HepG2 (cell line): ENCODE data around the gene AXDND1. TPM values are rescaled to one million over a fixed set of nuclear protein-coding genes. Genes with fewer than 3 reads are reported as not detected.

ENCODE experiments used
- ATAC-seq: fragments of 200-7000 bp; cut with Tn5 transposase; 3 replicates; pipeline ENCODE4 v1.9.1; 2020; ENCODE audit warnings: mild to moderate bottlenecking, moderate library complexity
- BruUV-seq: library from RNA; stranded (reverse); fragments of 400-500 nt; replicated peaks from 2 replicates; lab custom pipeline; 2021; lab: Mats Ljungman, UMichigan
- CTCF ChIA-PET: fragments of 300-600 bp; formaldehyde crosslinking; extraction: SDS; loops from one replicate; lab custom pipeline; 2021; ENCODE audit warnings: low total read pairs, inconsistent platforms, low intra/inter-chr PET ratio; lab: Yijun Ruan, JAX
- POLR2A ChIA-PET: fragments of 350-600 bp; sonication (Branson Sonifier 250); formaldehyde crosslinking; loops from one replicate; lab custom pipeline; 2020; ENCODE audit warnings: antibody characterized with exemption, inconsistent platforms; lab: Yijun Ruan, JAX
- DNase-seq: peaks from one replicate; pipeline ENCODE4 v3.0.0-alpha.2; 2015; ENCODE audit warnings: low spot score
- FAIRE-seq: peaks from 3 replicates; lab custom pipeline; 2011; peaks lifted over from hg19 to GRCh38; lab: Jason Lieb, UNC
- H2AFZ ChIP-seq: one replicate; pipeline ENCODE4 v1.6.1; 2011; ENCODE audit warnings: low read length, inconsistent platforms
- H3K27ac ChIP-seq: fragments of 300-600 bp; 3 replicates; pipeline ENCODE4 v1.8.0; 2011; ENCODE audit warnings: mixed run types, mild to moderate bottlenecking, mixed read lengths, low read length, inconsistent platforms; ENCODE audit not compliant: insufficient read depth; ENCODE audit errors: extremely low read length
- H3K27me3 ChIP-seq, 2 experiments: fragments of 200-600 bp in 1 of 2; 2 replicates in 1 of 2; 3 replicates in 1 of 2; pipeline versions ENCODE4 v1.6.0 to v1.8.0; 2011; ENCODE audit warnings: low read length in 2 of 2, mild to moderate bottlenecking in 2 of 2, moderate library complexity in 2 of 2, inconsistent platforms in 1 of 2; ENCODE audit not compliant: insufficient read depth in 2 of 2, control insufficient read depth in 1 of 2
- H3K36me3 ChIP-seq, 2 experiments: fragments of 200-600 bp in 1 of 2; replicated peaks in 1 of 2; 2 replicates in 1 of 2; 3 replicates in 1 of 2; pipeline versions ENCODE4 v1.5.1 to v1.8.0; 2011; ENCODE audit warnings: low read length in 2 of 2, inconsistent platforms in 1 of 2; ENCODE audit not compliant: insufficient read depth in 2 of 2, control insufficient read depth in 1 of 2
- H3K4me1 ChIP-seq: 2 replicates; pipeline ENCODE4 v1.5.1; 2012; ENCODE audit warnings: low read length, inconsistent platforms; ENCODE audit not compliant: insufficient read depth
- H3K4me2 ChIP-seq: 2 replicates; pipeline ENCODE4 v1.6.0; 2011; ENCODE audit warnings: low read depth, low read length, inconsistent platforms
- H3K4me3 ChIP-seq, 3 experiments: fragments of 200-600 bp in 1 of 3; sonication (generic), shearing (Covaris generic) in 1 of 3; replicated peaks in 1 of 3; 2 replicates each; pipeline ENCODE4 v1.5.1; 2011 to 2016; ENCODE audit warnings: low read length in 3 of 3, inconsistent platforms in 2 of 3, low read depth in 2 of 3, mild to moderate bottlenecking in 2 of 3, control low read depth in 1 of 3, mixed read lengths in 1 of 3; ENCODE audit not compliant: insufficient read depth in 1 of 3
- H3K79me2 ChIP-seq: one replicate; pipeline ENCODE4 v1.6.1; 2011; ENCODE audit warnings: low read length, inconsistent platforms; ENCODE audit not compliant: insufficient read depth
- H3K9ac ChIP-seq: 2 replicates; pipeline ENCODE4 v1.6.0; 2011; ENCODE audit warnings: mild to moderate bottlenecking, low read depth, low read length, inconsistent platforms; ENCODE audit not compliant: insufficient read depth
- H3K9me3 ChIP-seq: 2 replicates; pipeline ENCODE4 v1.5.1; 2012; ENCODE audit warnings: mild to moderate bottlenecking, low read length
- H4K20me1 ChIP-seq: 2 replicates; pipeline ENCODE4 v1.6.0; 2011; ENCODE audit warnings: inconsistent platforms, mild to moderate bottlenecking, low read length, moderate library complexity; ENCODE audit not compliant: insufficient read depth
- CEBPZ ChIP-seq: IDR thresholded peaks from 2 replicates; pipeline ENCODE4 v1.6.1; 2012; ENCODE audit warnings: low read length, improper control_type of control experiment
- FOXP4 ChIP-seq: sonication (generic); formaldehyde crosslinking; IDR thresholded peaks from 2 replicates; pipeline ENCODE4 v1.4.0; 2020; ENCODE audit warnings: missing genetic modification reagents
- MIXL1 ChIP-seq: IDR thresholded peaks from 2 replicates; pipeline ENCODE4 v1.6.1; 2016
- MYPOP ChIP-seq: sonication (generic); formaldehyde crosslinking; IDR thresholded peaks from 2 replicates; pipeline ENCODE4 v1.8.1; 2023; ENCODE audit warnings: mild to moderate bottlenecking, moderate library complexity, missing genetic modification reagents
- NFIB ChIP-seq: sonication (generic); formaldehyde crosslinking; IDR thresholded peaks from 2 replicates; pipeline ENCODE4 v1.9.0; 2021; ENCODE audit warnings: missing genetic modification reagents, mild to moderate bottlenecking, borderline replicate concordance
- ZNF501 ChIP-seq: sonication (generic); formaldehyde crosslinking; IDR thresholded peaks from 2 replicates; pipeline ENCODE4 v1.5.1; 2020; ENCODE audit warnings: mild to moderate bottlenecking, moderate library complexity, missing genetic modification reagents
- ZNF543 ChIP-seq: sonication (generic); formaldehyde crosslinking; IDR thresholded peaks from 2 replicates; pipeline ENCODE4 v1.4.0; 2020; ENCODE audit warnings: mild to moderate bottlenecking, missing genetic modification reagents
- ZNF598 ChIP-seq: sonication (generic); formaldehyde crosslinking; IDR thresholded peaks from 2 replicates; pipeline ENCODE4 v1.5.1; 2020; ENCODE audit warnings: mild to moderate bottlenecking, missing genetic modification reagents, borderline replicate concordance
- WGBS: methylation state at CpG from one replicate; pipeline ENCODE4 v1.1.6; 2017; ENCODE audit warnings: low lambda C conversion rate; 5-methylcytosine and 5-hydroxymethylcytosine counted together
- in situ Hi-C: cut with HindIII; loops from 2 replicates; pipeline ENCODE4 v1.10.0; 2017; ENCODE audit warnings: low pct_unique_long_range_greater_than_20kb; ENCODE audit not compliant: extremely low pct_ligation_motif_present
- intact Hi-C: fragments of 100-400 bp; cut with micrococcal nuclease; formaldehyde crosslinking; loops from one replicate; pipeline ENCODE4 v1.10.0; 2022; ENCODE audit not compliant: unreplicated experiment
- polyA plus RNA-seq, 8 experiments: library from polyadenylated mRNA; depleted of rRNA in 3 of 8; stranded (reverse) in 7 of 8; unstranded in 1 of 8; fragments of >200 nt; fragmentation: Illumina TruSeq in 4 of 8; extraction: Trizol in 4 of 8; gene quantifications; 2 replicates each; pipeline versions ENCODE4 v1.2.1 to v1.2.3, GENCODE V29; 2011 to 2016; ENCODE audit warnings: low read depth in 4 of 8, missing spikeins in 1 of 8, mixed read lengths in 1 of 8; ENCODE audit not compliant: insufficient read depth in 1 of 8
- total RNA-seq, 5 experiments: library from RNA; depleted of rRNA; stranded (reverse); fragments of >200 nt; fragmentation: Illumina TruSeq; extraction: Trizol; gene quantifications; 2 replicates each; pipeline ENCODE4 v1.2.3, GENCODE V29; 2016; ENCODE audit warnings: low read depth in 1 of 5
- TF ChIP-seq, protein P1 (sequence below): sonication (generic); formaldehyde crosslinking; IDR thresholded peaks from 2 replicates; pipeline ENCODE4 v1.5.1; 2020; ENCODE audit warnings: missing genetic modification reagents, mild to moderate bottlenecking, borderline replicate concordance
- TF ChIP-seq, protein P2 (sequence below): sonication (generic); formaldehyde crosslinking; conservative IDR thresholded peaks from 2 replicates; pipeline ENCODE4 v1.8.0; 2022; ENCODE audit warnings: mild to moderate bottlenecking, moderate library complexity, missing genetic modification reagents
- TF ChIP-seq, protein P3 (sequence below): sonication (generic); formaldehyde crosslinking; IDR thresholded peaks from 2 replicates; pipeline ENCODE4 v1.8.0; 2022; ENCODE audit warnings: missing genetic modification reagents, low read depth, mild to moderate bottlenecking, borderline replicate concordance
- TF ChIP-seq, protein P4 (sequence below): sonication (generic); formaldehyde crosslinking; IDR thresholded peaks from 2 replicates; pipeline ENCODE4 v1.4.0; 2020; ENCODE audit warnings: mild to moderate bottlenecking, missing genetic modification reagents

The AXDND1 gene
- total and polyA plus RNA-seq, 2 of the 13 experiments (the other 11 are each of a cell fraction or from before 2014, with no cell fraction given), result 0.15 to 0.40 TPM

DNA sequence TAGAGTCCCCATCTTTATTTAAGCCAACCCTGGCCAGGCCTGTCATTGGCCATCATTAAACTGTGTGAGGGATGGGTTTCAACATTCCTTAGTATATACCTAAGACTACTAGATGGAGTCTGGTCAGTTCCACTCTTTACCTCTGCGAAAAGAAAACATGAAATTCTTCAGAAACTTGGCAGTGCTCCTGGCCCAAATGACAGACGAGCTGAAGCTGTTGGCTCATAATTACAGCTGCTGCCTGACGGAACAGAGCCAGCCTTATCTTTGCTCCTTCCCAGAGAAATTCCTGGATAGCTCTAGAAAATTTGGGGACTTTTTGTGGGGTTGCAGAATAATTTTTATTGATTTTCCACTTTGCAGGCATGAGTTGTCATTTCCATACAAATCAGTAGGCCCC is 179.6 kb downstream of the AXDND1 start:
- Histone ChIP-seq H3K27me3 (0 out of 5 replicates have a peak, but pooled peaks cover 0 to 12% of the 10 kb centered on the region in 2 experiments), H3K27ac (no peak overlapping the region), H4K20me1 (no peaks in the 10 kb centered on the region), H3K4me2 (no peak overlapping the region), H2AFZ (no peak overlapping the region), H3K9ac (no peak overlapping the region), H3K79me2 (no peaks in the 10 kb centered on the region), H3K4me3 (no peak overlapping the region), H3K36me3 (no peaks in the 10 kb centered on the region), H3K4me1 (no peaks in the 10 kb centered on the region), H3K9me3 (no peaks in the 10 kb centered on the region)
- no TSS peak for BruUV-seq
- WGBS, result 7% methylated on average over 3 of the region's 3 CpGs
- CTCF ChIA-PET, result no interaction called here
- in situ Hi-C loops, result no loop called here
- DNase-seq (no peak), FAIRE-seq (no peak), ATAC-seq (no peak)
- intact Hi-C loops, result no loop called here
- POLR2A ChIA-PET, result no interaction called here
- TF ChIP-seq NFIB (CRISPR knock-in tag) (no peak), ZNF543 (no peak), MYPOP (CRISPR knock-in tag) (no peak), ZNF501 (no peak), ZNF598 (no peak), MIXL1 (CRISPR knock-in tag) (no peak), FOXP4 (no peak), CEBPZ (no peak)
- TF ChIP-seq, protein P1, sequence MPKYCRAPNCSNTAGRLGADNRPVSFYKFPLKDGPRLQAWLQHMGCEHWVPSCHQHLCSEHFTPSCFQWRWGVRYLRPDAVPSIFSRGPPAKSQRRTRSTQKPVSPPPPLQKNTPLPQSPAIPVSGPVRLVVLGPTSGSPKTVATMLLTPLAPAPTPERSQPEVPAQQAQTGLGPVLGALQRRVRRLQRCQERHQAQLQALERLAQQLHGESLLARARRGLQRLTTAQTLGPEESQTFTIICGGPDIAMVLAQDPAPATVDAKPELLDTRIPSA, result no peak
- TF ChIP-seq, protein P2, sequence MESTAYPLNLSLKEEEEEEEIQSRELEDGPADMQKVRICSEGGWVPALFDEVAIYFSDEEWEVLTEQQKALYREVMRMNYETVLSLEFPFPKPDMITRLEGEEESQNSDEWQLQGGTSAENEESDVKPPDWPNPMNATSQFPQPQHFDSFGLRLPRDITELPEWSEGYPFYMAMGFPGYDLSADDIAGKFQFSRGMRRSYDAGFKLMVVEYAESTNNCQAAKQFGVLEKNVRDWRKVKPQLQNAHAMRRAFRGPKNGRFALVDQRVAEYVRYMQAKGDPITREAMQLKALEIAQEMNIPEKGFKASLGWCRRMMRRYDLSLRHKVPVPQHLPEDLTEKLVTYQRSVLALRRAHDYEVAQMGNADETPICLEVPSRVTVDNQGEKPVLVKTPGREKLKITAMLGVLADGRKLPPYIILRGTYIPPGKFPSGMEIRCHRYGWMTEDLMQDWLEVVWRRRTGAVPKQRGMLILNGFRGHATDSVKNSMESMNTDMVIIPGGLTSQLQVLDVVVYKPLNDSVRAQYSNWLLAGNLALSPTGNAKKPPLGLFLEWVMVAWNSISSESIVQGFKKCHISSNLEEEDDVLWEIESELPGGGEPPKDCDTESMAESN (CRISPR knock-in tag), result no peak
- TF ChIP-seq, protein P3, sequence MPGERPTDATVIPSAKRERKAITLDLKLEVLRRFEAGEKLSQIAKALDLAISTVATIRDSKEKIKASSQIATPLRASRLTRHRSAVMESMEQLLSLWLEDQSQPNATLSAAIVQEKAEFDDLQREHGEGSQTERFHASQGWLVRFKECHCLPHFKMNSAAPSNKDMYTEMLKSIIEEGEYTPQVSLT (CRISPR knock-in tag), result no peak
- TF ChIP-seq, protein P4, sequence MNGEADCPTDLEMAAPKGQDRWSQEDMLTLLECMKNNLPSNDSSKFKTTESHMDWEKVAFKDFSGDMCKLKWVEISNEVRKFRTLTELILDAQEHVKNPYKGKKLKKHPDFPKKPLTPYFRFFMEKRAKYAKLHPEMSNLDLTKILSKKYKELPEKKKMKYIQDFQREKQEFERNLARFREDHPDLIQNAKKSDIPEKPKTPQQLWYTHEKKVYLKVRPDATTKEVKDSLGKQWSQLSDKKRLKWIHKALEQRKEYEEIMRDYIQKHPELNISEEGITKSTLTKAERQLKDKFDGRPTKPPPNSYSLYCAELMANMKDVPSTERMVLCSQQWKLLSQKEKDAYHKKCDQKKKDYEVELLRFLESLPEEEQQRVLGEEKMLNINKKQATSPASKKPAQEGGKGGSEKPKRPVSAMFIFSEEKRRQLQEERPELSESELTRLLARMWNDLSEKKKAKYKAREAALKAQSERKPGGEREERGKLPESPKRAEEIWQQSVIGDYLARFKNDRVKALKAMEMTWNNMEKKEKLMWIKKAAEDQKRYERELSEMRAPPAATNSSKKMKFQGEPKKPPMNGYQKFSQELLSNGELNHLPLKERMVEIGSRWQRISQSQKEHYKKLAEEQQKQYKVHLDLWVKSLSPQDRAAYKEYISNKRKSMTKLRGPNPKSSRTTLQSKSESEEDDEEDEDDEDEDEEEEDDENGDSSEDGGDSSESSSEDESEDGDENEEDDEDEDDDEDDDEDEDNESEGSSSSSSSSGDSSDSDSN (CRISPR knock-in tag), result no peak
